Activated effector memory CD4-positive, alpha-beta T cell treated with Interleukin-2 at 50 U/mL for 16 hours (primary cell): Measurements from ENCODE around the gene RAD51B.

Experiments
- DNase-seq: peaks from one replicate; pipeline ENCODE4 v3.0.0-alpha.2; 2020

RAD51B gene

DNA sequence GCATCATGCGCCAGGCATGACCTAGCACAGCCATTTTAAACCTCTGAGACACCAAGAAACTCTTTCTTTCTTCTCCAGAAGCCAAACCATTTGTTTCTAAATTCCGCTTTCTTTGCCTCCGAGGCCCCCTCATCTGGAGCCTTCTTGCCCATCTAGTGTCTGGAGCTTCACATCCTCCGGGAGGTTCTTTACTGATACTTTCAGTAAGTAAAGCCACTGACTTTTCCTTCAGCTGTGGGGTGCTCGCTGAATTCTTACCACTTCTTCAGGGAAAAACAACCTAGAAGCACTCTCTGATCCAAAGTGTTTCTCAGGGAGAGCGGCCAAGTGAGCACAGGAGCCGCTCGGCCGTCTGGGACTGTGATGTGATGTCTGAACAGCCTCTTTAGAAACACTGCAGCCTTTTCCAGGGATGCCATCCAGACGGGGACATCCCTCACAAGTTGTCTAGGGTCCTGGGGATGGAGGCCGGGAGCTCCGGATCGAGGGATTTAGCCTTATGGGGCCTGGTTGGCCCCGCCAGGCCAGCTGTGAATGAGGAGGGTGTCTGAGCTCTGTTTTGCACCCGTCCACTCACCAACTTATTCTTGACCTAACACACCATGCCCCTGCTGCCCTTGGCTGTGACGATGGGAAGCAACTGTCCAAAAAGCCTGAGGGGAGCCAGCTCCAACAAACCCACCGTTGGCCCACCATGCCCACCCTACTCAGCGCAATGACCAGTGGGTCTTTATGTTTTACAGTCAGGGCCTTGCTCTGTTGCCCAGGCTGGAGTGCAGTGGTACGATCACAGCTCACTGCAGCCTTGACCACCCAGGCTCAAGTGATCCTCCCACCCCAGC lies 812.7 kb downstream of the RAD51B start:
- no peak for DNase-seq

- DNase-seq: no peak
Observed at GRCh38 chr14:68633131-68633991, 813.8 kb downstream of the RAD51B start.

DNA sequence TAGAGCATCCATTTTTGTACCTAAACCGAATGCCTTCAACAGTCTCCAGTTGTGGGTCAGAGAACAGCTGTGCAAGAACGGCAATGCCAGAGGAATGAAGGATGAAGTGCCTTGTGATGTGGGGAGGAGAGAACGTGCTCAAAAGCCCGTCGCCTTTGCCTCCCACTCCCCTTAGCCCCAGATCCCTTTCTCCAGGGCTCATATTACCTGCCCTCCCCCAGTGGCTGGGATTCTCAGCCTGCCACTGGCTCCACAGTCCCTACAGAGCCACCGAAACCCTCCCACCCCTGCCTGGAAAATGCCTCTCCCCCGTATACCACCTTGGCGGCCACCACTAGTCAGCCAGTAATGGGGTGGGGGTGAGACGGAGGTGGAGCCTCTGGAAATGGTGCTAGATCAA lies 814.8 kb downstream of the RAD51B start:
- DNase-seq: no peak

DNA sequence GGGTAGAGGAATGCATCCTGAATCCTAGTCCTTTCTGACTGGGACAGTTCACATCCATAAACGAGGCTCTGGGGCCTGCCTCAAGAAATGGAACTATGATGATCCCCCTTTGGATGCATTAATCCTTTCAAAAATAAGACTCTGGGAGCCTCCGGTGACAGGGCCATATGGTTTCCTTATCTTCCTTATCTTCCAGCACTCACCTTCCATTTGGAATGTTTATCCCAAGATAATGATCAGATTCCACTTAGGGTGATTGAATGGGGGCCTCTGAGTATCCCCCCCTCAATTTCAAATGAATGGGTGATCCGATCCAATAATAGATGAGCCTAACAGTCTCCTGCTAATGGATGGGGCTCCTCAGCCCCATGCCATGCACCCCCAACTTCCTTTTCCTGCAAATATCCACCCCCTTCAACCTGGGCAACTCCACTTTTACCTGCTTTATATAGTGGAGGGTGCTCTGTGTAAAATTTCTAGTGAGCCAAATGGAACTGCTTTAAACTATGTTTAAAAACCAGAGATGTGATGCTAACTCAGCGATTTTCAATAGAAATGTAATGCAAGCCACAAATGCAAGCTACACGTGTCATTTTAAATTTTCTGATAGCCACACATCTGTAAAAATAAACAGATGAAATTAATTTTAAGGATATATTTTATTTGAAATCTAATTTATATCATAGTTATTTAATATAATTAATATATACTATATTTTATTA lies 815.5 kb downstream of the RAD51B start:
- no peak for DNase-seq

GRCh38 chr14:68636597-68636996 lies 817.0 kb downstream of the RAD51B start:
- no peak for DNase-seq

DNA sequence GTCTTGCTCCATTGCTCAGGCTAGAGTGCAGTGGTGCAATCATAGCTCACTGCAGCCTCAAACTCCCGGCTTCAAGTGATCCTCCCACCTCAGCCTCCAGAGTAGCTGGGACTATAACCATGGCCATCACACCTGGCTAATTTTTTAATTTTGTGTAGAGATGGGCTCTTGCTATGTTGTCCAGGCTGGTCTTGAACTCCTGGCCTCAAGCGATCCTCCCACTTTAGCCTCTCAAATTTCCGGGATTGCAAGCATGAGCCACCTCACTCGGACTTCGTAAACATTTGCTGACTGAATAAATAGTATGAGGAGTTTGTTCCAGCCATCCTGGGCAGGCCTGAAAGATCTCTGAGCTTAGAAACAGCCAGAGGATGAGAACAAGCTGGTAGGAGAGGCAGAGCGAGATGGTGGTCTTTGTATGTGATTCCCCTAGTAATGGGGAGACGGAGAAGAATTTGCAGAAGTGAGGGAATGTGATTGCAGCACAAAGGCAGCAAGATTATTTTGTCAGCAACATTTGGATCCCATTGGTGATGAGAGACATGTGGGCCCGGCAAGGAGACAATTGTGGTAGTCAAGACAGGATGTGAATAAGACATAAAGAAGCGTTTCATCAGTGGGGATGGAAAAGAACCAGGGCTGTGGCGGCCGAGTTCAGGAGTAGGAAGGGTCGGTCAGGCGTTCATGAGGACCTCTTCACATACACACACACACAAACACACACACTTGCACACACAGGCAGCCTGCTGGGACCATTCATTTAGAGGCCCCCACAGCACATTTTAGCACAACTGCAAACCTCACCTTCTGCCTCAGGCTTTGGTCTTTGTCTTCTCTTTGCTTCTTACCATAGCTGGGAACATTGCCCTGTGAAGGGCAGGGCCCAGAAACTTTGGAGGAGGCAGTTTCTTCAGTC lies 817.8 kb downstream of the RAD51B start:
- DNase-seq: no peak

- no peak for DNase-seq
Observed at GRCh38 chr14:68638141-68638999, 818.8 kb downstream of the RAD51B start.

GRCh38 chr14:68639000-68639757 lies 819.6 kb downstream of the RAD51B start:
- DNase-seq: no peak

GRCh38 chr14:68639758-68640574 lies 820.4 kb downstream of the RAD51B start:
- no peak for DNase-seq

GRCh38 chr14:68643673-68644072 lies 824.1 kb downstream of the RAD51B start:
- no peak for DNase-seq

GRCh38 chr14:68644101-68644500 lies 824.5 kb downstream of the RAD51B start:
- DNase-seq: no peak

GRCh38 chr14:68645371-68645770 lies 825.8 kb downstream of the RAD51B start:
- no peak for DNase-seq

- DNase-seq: no peak
Observed at GRCh38 chr14:68649476-68650189, 830.1 kb downstream of the RAD51B start.

DNA sequence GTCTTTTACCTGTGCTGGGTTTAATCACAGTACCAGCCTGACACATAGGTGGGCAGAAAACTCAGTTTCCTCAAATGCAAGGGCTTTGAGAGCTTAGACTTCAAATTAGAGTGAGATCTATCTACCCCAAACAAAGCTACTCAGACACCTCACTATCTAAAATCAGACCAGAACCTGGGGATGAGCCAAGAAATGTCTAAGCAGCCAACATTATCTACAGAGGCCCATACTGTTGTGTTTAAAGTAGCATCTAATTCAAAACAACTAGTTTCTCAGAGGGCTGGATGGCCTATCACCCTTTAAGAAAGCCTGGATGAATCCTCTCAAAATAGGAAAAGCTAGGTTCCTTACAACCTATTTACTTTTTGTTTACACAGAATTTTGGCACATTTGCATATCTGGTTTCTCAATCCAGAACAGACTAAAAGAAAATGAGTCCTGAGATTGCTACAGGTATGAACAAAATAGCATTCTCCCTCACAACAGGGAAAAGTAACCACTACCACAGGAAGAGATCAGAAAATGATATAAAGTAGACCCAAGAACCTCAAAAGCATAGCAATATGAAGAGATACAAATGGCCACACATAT lies 830.9 kb downstream of the RAD51B start:
- no peak for DNase-seq

- DNase-seq: no peak
Observed at GRCh38 chr14:68651075-68651474, 831.5 kb downstream of the RAD51B start.

DNA sequence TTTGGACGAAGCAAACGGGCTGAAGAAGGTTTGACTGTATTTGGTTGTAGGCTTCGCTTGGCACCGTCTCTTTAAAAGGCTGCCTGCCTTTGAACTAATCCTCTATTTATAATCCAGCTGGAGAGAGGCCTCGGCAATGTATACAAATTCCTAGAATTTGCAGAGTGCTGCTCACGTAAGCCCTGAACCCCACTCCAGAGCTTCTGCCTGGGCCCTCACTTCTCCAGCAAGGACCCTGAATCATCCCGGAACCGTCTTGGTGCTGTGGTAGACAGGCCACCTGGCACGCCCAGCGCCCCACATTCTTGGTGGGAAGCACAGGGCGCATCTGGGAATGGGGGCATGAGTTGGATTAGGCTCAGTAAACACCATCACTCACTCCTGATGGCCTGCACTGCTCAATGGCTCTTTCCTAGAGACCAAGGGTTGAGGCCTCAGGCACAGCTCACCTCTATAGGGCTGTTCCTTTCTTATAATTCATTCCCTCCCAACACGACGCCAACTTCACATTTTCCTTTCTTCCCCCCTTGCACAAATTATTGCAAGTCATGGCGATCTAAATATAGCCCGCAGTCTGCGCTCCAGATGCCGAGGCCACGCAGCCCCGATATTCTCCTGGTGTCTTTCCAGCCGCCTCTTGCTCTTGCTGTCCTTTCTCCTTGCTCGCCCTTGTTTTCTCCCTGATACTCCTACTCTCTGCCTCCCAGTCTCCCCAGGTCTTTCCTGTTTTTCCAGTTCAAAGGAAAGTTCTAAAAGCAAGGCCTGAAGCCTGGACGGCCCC lies 832.3 kb downstream of the RAD51B start:
- no peak for DNase-seq

DNA sequence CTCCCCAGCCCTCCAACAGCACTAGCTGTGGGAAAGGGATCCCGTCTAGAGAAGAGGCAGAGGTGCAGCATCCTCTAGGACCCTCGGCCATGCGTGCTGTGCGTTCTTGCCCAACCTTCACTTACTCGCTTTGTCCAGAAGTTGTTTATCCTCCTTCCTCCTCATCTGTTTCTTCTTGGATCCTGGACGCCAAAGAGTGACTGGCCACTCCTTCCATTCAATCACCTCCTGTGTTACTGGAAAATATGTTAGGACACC lies 832.8 kb downstream of the RAD51B start:
- no peak for DNase-seq

GRCh38 chr14:68653108-68653507 lies 833.5 kb downstream of the RAD51B start:
- DNase-seq: no peak
